B cell (primary cell): ENCODE data around the gene TRNAU1AP. TPM values are rescaled to one million over a fixed set of nuclear protein-coding genes. Genes with fewer than 3 reads are reported as not detected.

Experiments used
- ATAC-seq: fragments of 200-7000 bp; cut with Tn5 transposase; one replicate; pipeline ENCODE4 v1.10.0; 2021; ENCODE audit warnings: low read depth, mild to moderate bottlenecking, moderate number of reproducible peaks, moderate library complexity
- CTCF ChIA-PET: fragments of 350-600 bp; sonication (Branson Sonifier 250); formaldehyde crosslinking; loops from one replicate; lab custom pipeline; 2021; ENCODE audit warnings: antibody characterized with exemption, inconsistent platforms; lab: Charles Lee
- POLR2A ChIA-PET: fragments of 350-600 bp; sonication (Branson Sonifier 250); formaldehyde crosslinking; loops from one replicate; lab custom pipeline; 2021; ENCODE audit warnings: antibody characterized with exemption; lab: Charles Lee
- DNase-seq: peaks from one replicate; pipeline ENCODE4 v3.0.0; 2013
- H2AFZ ChIP-seq: 2 replicates; pipeline ENCODE4 v1.6.1; 2012; ENCODE audit warnings: mild to moderate bottlenecking, low read depth, low read length; ENCODE audit not compliant: insufficient read depth, poor library complexity, severe bottlenecking
- H3K27ac ChIP-seq, 2 donors: 1 replicate in 1 of 2; 2 replicates in 1 of 2; pipeline ENCODE4 v1.5.1; 2012 to 2013; ENCODE audit warnings: low read length in 2 of 2, mild to moderate bottlenecking in 2 of 2, moderate library complexity in 1 of 2
- H3K27me3 ChIP-seq, 4 experiments: fragments of 200-600 bp in 1 of 4; sonication (generic) in 1 of 4; replicated peaks in 1 of 4; 1 replicate in 2 of 4; 2 replicates in 2 of 4; pipeline versions ENCODE4 v1.6.1 to v1.7.0; 2013 to 2016; ENCODE audit warnings: low read length in 3 of 4, mild to moderate bottlenecking in 2 of 4, mixed read lengths in 1 of 4, moderate library complexity in 1 of 4; ENCODE audit not compliant: insufficient read depth in 4 of 4, control insufficient read depth in 3 of 4; ENCODE audit errors: control extremely low read depth in 1 of 4
- H3K36me3 ChIP-seq, 2 experiments: replicated peaks in 1 of 2; 1 replicate in 1 of 2; 2 replicates in 1 of 2; pipeline versions ENCODE4 v1.6.1 to v1.7.1; 2013; ENCODE audit warnings: low read length in 1 of 2; ENCODE audit not compliant: insufficient read depth in 2 of 2, control insufficient read depth in 1 of 2; ENCODE audit errors: control extremely low read depth in 1 of 2, extremely low read depth in 1 of 2
- H3K4me1 ChIP-seq, 2 donors: fragments of 200-600 bp in 1 of 2; sonication (generic) in 1 of 2; 1 replicate in 1 of 2; 2 replicates in 1 of 2; pipeline versions ENCODE4 v1.5.1 to v1.6.1; 2013 to 2017; ENCODE audit warnings: low read length in 2 of 2; ENCODE audit not compliant: control insufficient read depth in 2 of 2, insufficient read depth in 2 of 2
- H3K4me2 ChIP-seq: replicated peaks from 2 replicates; pipeline ENCODE3; 2012; ENCODE audit warnings: mild to moderate bottlenecking, low read depth, low read length; ENCODE audit not compliant: poor library complexity, severe bottlenecking
- H3K4me3 ChIP-seq, 5 experiments: fragments of 200-600 bp in 1 of 5; sonication (generic) in 1 of 5; 1 replicate in 3 of 5; 2 replicates in 2 of 5; pipeline versions ENCODE4 v1.5.1 to v1.7.0; 2011 to 2016; ENCODE audit warnings: low read length in 4 of 5, mild to moderate bottlenecking in 4 of 5, low read depth in 2 of 5, control low read depth in 1 of 5, moderate library complexity in 1 of 5; ENCODE audit not compliant: insufficient read depth in 1 of 5; ENCODE audit errors: control extremely low read depth in 1 of 5, extremely low read depth in 1 of 5
- H3K79me2 ChIP-seq: fragments of 200-600 bp; sonication (generic); one replicate; pipeline ENCODE4 v1.6.0; 2016; ENCODE audit warnings: low read length; ENCODE audit not compliant: control insufficient read depth, insufficient read depth
- H3K9ac ChIP-seq: fragments of 200-600 bp; sonication (generic); 2 replicates; pipeline ENCODE4 v1.6.1; 2017; ENCODE audit warnings: mild to moderate bottlenecking, low read length, moderate library complexity
- H3K9me3 ChIP-seq, 3 donors: one replicate each; pipeline versions ENCODE4 v1.6.1 to v1.7.1; 2013; ENCODE audit warnings: low read length in 2 of 3; ENCODE audit not compliant: control insufficient read depth in 2 of 3, insufficient read depth in 1 of 3; ENCODE audit errors: control extremely low read depth in 1 of 3
- H4K20me1 ChIP-seq: 2 replicates; pipeline ENCODE4 v1.6.0; 2012; ENCODE audit warnings: mild to moderate bottlenecking, low read length; ENCODE audit not compliant: insufficient read depth, control insufficient read depth, poor library complexity, severe bottlenecking
- H3K27ac Mint-ChIP-seq: one replicate; pipeline ENCODE4 v1.8.0; 2021; ENCODE audit warnings: mixed read lengths
- H3K27me3 Mint-ChIP-seq: one replicate; pipeline ENCODE4 v1.8.0; 2021; ENCODE audit warnings: mixed read lengths
- H3K4me1 Mint-ChIP-seq: one replicate; pipeline ENCODE4 v1.8.0; 2021; ENCODE audit warnings: mixed read lengths
- H3K4me3 Mint-ChIP-seq: one replicate; pipeline ENCODE4 v1.8.0; 2021; ENCODE audit warnings: mixed read lengths
- H3K9me3 Mint-ChIP-seq: one replicate; pipeline ENCODE4 v1.8.0; 2022; ENCODE audit warnings: mixed read lengths; ENCODE audit not compliant: insufficient read depth
- EZH2 ChIP-seq: IDR thresholded peaks from 2 replicates; pipeline ENCODE4 v1.6.1; 2012; ENCODE audit warnings: borderline replicate concordance, low read depth, mild to moderate bottlenecking, moderate library complexity, low read length; ENCODE audit not compliant: insufficient read depth, poor library complexity, severe bottlenecking
- WGBS: methylation state at CpG from one replicate; pipeline ENCODE4 v1.1.5; 2013; ENCODE audit warnings: missing lambda C conversion rate; ENCODE audit not compliant: insufficient coverage; 5-methylcytosine and 5-hydroxymethylcytosine counted together
- intact Hi-C: fragments of 100-400 bp; cut with micrococcal nuclease; formaldehyde crosslinking; loops from one replicate; pipeline ENCODE4 v1.10.0; 2022
- polyA plus RNA-seq: library from polyadenylated mRNA; depleted of rRNA; stranded (reverse); fragments of >200 nt; gene quantifications from 2 replicates; pipeline ENCODE4 v1.2.3, GENCODE V29; 2012
- total RNA-seq, 2 donors: library from RNA; stranded (reverse); fragments of 120-200 nt in 1 of 2; gene quantifications; 1 replicate in 1 of 2; 2 replicates in 1 of 2; pipeline versions ENCODE4 v1.2.3 to v1.2.4, GENCODE V29; 2013 to 2022
- TF ChIP-seq, protein P1 (sequence below): fragments of 200-600 bp; IDR thresholded peaks from one replicate; pipeline ENCODE4 v1.8.0; 2022; ENCODE audit warnings: antibody characterized with exemption, mild to moderate bottlenecking

The TRNAU1AP gene
- total and polyA plus RNA-seq, 2 donors (not counting 1 experiment from before 2014, with no cell fraction given): 39.8 to 45.2 TPM

DNA sequence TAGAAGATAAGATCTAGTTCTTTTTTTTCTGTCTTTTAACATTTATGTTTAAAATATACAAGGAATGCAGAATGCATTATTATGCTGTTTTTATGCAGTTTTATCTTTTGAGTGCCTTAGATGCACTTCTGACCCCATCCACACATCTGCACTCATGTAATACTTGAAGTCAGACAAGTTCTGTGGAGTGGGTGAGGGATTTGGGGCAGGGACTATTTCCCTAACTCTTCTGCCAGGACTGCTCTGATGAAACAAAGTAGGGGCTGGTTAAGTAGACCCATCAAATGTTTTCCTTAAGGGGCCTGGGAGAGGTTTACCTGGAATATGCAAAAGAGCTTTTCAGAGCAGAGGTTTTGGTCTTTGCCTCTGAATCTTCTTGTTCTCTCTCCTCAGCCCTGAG is 11.4 kb downstream of the TRNAU1AP start:
- Histone ChIP-seq H3K27me3 (no peaks in the 10 kb centered on the region), H3K36me3 (peaks cover 2 to 68% of the 10 kb centered on the region in 2 experiments), H3K9me3 (no peaks in the 10 kb centered on the region), H2AFZ (no peak overlapping the region), H3K9ac (no peak overlapping the region), H3K27ac (no peak overlapping the region), H4K20me1 (no peaks in the 10 kb centered on the region), H3K79me2 (no peaks in the 10 kb centered on the region), H3K4me2 (no peak overlapping the region), H3K4me1 (no peaks in the 10 kb centered on the region), H3K4me3 (no peak overlapping the region)
- Mint-ChIP-seq H3K27me3 (no peaks in the 10 kb centered on the region), H3K27ac (no peak overlapping the region), H3K9me3 (no peaks in the 10 kb centered on the region), H3K4me1 (no peaks in the 10 kb centered on the region), H3K4me3 (no peak overlapping the region)
- DNase-seq (no peak), ATAC-seq (no peak)
- POLR2A ChIA-PET: interaction anchor here (1.1 kb wide), 1 partner anchor 17 kb away, joined by 3 read pairs; no protein-coding TSS in a partner anchor
- CTCF ChIA-PET: interaction anchor here (0.9 kb wide), 1 partner anchor 39 kb away, joined by 8 read pairs; no protein-coding TSS in a partner anchor
- intact Hi-C loops: no loop called here
- TF ChIP-seq, protein P1, sequence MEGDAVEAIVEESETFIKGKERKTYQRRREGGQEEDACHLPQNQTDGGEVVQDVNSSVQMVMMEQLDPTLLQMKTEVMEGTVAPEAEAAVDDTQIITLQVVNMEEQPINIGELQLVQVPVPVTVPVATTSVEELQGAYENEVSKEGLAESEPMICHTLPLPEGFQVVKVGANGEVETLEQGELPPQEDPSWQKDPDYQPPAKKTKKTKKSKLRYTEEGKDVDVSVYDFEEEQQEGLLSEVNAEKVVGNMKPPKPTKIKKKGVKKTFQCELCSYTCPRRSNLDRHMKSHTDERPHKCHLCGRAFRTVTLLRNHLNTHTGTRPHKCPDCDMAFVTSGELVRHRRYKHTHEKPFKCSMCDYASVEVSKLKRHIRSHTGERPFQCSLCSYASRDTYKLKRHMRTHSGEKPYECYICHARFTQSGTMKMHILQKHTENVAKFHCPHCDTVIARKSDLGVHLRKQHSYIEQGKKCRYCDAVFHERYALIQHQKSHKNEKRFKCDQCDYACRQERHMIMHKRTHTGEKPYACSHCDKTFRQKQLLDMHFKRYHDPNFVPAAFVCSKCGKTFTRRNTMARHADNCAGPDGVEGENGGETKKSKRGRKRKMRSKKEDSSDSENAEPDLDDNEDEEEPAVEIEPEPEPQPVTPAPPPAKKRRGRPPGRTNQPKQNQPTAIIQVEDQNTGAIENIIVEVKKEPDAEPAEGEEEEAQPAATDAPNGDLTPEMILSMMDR: no peak
- TF ChIP-seq EZH2: no peak

DNA sequence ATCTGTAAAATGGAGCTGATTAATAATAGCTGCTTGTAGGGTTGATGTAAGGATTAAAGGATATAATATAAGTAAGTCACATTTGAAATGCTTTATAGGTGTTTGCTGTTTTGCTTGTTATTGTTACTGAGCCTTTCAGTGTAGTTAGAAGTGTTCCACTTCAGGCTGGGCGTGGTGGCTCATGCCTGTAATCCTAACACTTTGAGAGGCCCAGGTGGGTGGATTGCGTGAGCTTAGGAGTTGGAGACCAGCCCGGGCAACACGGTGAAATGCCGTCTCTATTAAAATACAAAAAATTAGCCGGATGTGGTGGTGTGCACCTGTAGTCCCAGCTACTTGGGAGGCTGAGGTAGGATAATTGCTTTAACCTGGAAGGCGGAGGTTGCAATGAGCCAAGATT is 12.2 kb downstream of the TRNAU1AP start:
- H4K20me1 ChIP-seq: no peaks in the 10 kb centered on the region
- H3K79me2 ChIP-seq: no peaks in the 10 kb centered on the region
- no peaks in the 10 kb centered on the region for H3K27me3 Mint-ChIP-seq
- intact Hi-C loops: no loop called here
- H3K4me1 Mint-ChIP-seq: no peaks in the 10 kb centered on the region
- no peaks in the 10 kb centered on the region for H3K9me3 Mint-ChIP-seq
- no peak for DNase-seq
- TF ChIP-seq, protein P1: no peak
- no peak for TF ChIP-seq EZH2
- no peak overlapping the region for H3K27ac ChIP-seq
- no peak overlapping the region for H3K27ac Mint-ChIP-seq
- ChIA-PET CTCF (interaction anchor here (0.9 kb wide), 1 partner anchor 38 kb away, joined by 8 read pairs; no protein-coding TSS in a partner anchor), POLR2A (no interaction called here)
- no peaks in the 10 kb centered on the region for H3K4me1 ChIP-seq
- H3K9ac ChIP-seq: no peak overlapping the region
- no peaks in the 10 kb centered on the region for H3K9me3 ChIP-seq
- H3K4me2 ChIP-seq: no peak overlapping the region
- H3K36me3 ChIP-seq: peaks cover 2 to 63% of the 10 kb centered on the region in 2 experiments
- no peak overlapping the region for H2AFZ ChIP-seq
- no peaks in the 10 kb centered on the region for H3K27me3 ChIP-seq
- WGBS: 97% methylated on average over 5 of the region's 7 CpGs
- no peak for ATAC-seq
- no peak overlapping the region for H3K4me3 ChIP-seq
- H3K4me3 Mint-ChIP-seq: no peak overlapping the region
